Calu3 (cell line): ENCODE results near the gene PIK3AP1. TPM values are rescaled to one million over a fixed set of nuclear protein-coding genes. Genes with fewer than 3 reads are reported as not detected.

Experiments
- BruUV-seq: library from RNA; stranded (reverse); fragments of 400-500 nt; replicated peaks from 2 replicates; lab custom pipeline; 2021; lab: Mats Ljungman, UMichigan
- CTCF ChIA-PET: fragments of 300-600 bp; sonication (Branson Sonifier 250); formaldehyde crosslinking; loops from one replicate; lab custom pipeline; 2022; ENCODE audit warnings: antibody characterized with exemption; lab: Charles Lee
- DNase-seq: peaks from one replicate; pipeline ENCODE4 v3.0.0; 2022
- H3K27ac Mint-ChIP-seq: one replicate; pipeline ENCODE4 v1.8.0; 2022; ENCODE audit warnings: mixed read lengths; ENCODE audit not compliant: unreplicated experiment
- H3K27me3 Mint-ChIP-seq: one replicate; pipeline ENCODE4 v1.8.0; 2022; ENCODE audit warnings: mixed read lengths; ENCODE audit not compliant: unreplicated experiment
- H3K36me3 Mint-ChIP-seq: one replicate; pipeline ENCODE4 v1.8.0; 2022; ENCODE audit warnings: mild to moderate bottlenecking, moderate library complexity, mixed read lengths; ENCODE audit not compliant: insufficient read depth, unreplicated experiment
- H3K4me1 Mint-ChIP-seq: one replicate; pipeline ENCODE4 v1.8.0; 2022; ENCODE audit warnings: mild to moderate bottlenecking, low read depth, mixed read lengths; ENCODE audit not compliant: unreplicated experiment
- H3K4me3 Mint-ChIP-seq: one replicate; pipeline ENCODE4 v1.8.0; 2022; ENCODE audit warnings: mild to moderate bottlenecking, low read depth, moderate library complexity, mixed read lengths; ENCODE audit not compliant: unreplicated experiment
- H3K9me3 Mint-ChIP-seq: one replicate; pipeline ENCODE4 v1.8.0; 2022; ENCODE audit warnings: low read depth, mixed read lengths; ENCODE audit not compliant: unreplicated experiment
- intact Hi-C: fragments of 100-400 bp; cut with micrococcal nuclease; formaldehyde crosslinking; loops from one replicate; pipeline ENCODE4 v1.10.0; 2022; ENCODE audit not compliant: unreplicated experiment
- total RNA-seq: library from RNA; stranded (reverse); gene quantifications from 2 replicates; pipeline ENCODE4 v1.2.3, GENCODE V29; 2022
- TF ChIP-seq, protein P1 (sequence below): fragments of 200-600 bp; IDR thresholded peaks from one replicate; pipeline ENCODE4 v1.8.0; 2022; ENCODE audit warnings: antibody characterized with exemption; ENCODE audit not compliant: unreplicated experiment

PIK3AP1 gene
- total RNA-seq, 1 experiment from 2014 or later: 117 TPM

DNA sequence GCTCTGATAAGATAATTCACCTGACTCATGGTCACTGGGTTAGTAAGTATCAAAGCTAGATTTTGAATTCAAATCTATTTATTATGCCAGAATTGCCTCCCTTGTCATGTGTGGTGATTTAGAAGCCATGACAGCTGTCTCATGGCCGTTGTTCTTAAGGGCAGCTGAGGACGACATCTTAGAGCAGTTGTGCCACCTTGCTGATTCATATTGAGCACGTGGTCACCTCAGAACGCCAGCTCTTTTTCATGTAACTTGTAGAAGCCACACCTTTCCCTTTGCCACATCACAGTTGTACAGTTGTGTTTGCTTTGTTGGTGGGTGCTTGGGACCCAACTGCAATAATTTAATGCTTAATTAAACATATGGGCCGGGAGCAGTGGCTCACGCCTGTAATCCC lies 4.3 kb upstream of the PIK3AP1 start:
- Mint-ChIP-seq H3K36me3 (peaks cover 15% of the 10 kb centered on the region), H3K4me3 (no peak overlapping the region)
- TF ChIP-seq, protein P1, sequence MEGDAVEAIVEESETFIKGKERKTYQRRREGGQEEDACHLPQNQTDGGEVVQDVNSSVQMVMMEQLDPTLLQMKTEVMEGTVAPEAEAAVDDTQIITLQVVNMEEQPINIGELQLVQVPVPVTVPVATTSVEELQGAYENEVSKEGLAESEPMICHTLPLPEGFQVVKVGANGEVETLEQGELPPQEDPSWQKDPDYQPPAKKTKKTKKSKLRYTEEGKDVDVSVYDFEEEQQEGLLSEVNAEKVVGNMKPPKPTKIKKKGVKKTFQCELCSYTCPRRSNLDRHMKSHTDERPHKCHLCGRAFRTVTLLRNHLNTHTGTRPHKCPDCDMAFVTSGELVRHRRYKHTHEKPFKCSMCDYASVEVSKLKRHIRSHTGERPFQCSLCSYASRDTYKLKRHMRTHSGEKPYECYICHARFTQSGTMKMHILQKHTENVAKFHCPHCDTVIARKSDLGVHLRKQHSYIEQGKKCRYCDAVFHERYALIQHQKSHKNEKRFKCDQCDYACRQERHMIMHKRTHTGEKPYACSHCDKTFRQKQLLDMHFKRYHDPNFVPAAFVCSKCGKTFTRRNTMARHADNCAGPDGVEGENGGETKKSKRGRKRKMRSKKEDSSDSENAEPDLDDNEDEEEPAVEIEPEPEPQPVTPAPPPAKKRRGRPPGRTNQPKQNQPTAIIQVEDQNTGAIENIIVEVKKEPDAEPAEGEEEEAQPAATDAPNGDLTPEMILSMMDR: no peak

DNA sequence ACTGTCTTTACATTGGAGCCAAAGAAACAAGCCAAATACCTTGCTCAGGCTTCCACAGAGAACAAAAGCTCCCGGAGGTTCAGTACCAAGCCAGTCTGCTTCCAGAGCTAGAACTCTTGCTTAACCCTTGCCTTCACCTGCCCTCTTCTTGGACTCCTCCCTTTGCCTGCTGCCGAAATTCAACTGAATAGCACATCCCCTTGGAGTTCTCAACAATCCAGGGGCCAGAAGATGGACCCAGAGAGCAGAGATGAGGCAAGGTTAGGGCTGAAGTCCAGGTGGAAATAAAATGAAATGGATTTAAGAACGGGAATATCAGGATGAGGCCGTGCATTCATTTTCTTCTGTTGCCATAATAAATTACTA lies 876 bp upstream of the PIK3AP1 start:
- intact Hi-C loops: no loop called here
- DNase-seq: peak; percentile 3
- peak overlapping the region; percentile 83 for H3K4me3 Mint-ChIP-seq
- TF ChIP-seq, protein P1: no peak
- no TSS peak for BruUV-seq
- peaks cover 32% of the 10 kb centered on the region for H3K4me1 Mint-ChIP-seq
- H3K36me3 Mint-ChIP-seq: peaks cover 26% of the 10 kb centered on the region
- H3K9me3 Mint-ChIP-seq: no peaks in the 10 kb centered on the region
- H3K27ac Mint-ChIP-seq: peak overlapping the region; percentile 53
- CTCF ChIA-PET: no interaction called here
- H3K27me3 Mint-ChIP-seq: no peaks in the 10 kb centered on the region

More for the DNA sequence above, 4.3 kb upstream of the PIK3AP1 start:
- intact Hi-C loops: no loop called here
- CTCF ChIA-PET: interaction anchor here (1.0 kb wide), 1 partner anchor 48 kb away, joined by 3 read pairs; no protein-coding TSS in a partner anchor
- no peak for DNase-seq
- Mint-ChIP-seq H3K27ac (no peak overlapping the region), H3K9me3 (no peaks in the 10 kb centered on the region), H3K27me3 (no peaks in the 10 kb centered on the region), H3K4me1 (no peaks in the 10 kb centered on the region)
- BruUV-seq: no TSS peak

DNA sequence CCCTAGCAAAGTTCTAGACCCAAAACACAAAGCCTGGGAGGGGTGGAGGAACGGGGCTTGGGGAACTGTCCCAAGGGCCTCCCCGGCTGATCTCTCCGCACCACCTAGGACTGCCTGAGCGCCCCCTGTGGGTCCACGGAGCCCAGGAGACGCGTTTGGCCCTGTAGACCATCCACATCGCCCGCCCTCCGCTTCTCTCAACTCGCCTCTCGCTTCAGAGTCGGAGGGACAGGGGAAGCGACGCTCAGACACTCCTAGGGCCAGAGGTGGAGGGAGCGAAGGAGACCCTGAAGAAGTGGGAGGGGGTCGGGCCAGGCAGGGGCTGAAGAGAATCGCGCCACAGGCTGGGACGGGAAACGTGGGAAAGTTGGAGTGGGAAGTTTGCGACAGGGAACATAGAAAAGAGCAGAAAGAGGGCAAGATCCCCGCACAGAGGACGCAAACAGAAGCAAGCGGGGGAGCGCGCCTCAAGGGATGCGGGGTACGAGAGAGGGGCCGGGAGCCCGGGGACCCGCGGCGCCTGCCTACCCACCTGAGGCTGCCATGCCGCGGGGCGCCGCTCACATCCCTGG lies 378 bp downstream of the PIK3AP1 start:
- DNase-seq: peak; percentile 86
- TF ChIP-seq, protein P1: peak; percentile 42
- CTCF ChIA-PET: no interaction called here
- H3K27me3 Mint-ChIP-seq: no peaks in the 10 kb centered on the region
- peaks cover 26% of the 10 kb centered on the region for H3K36me3 Mint-ChIP-seq
- H3K4me1 Mint-ChIP-seq: peaks cover 32% of the 10 kb centered on the region
- H3K9me3 Mint-ChIP-seq: no peaks in the 10 kb centered on the region
- H3K4me3 Mint-ChIP-seq: peak overlapping the region; percentile 83
- peak overlapping the region; percentile 53 for H3K27ac Mint-ChIP-seq
- BruUV-seq: no TSS peak
- intact Hi-C loops: loop anchor here (2.0 kb wide), 2 partner anchors 45 to 77 kb away; no protein-coding TSS in a partner anchor

DNA sequence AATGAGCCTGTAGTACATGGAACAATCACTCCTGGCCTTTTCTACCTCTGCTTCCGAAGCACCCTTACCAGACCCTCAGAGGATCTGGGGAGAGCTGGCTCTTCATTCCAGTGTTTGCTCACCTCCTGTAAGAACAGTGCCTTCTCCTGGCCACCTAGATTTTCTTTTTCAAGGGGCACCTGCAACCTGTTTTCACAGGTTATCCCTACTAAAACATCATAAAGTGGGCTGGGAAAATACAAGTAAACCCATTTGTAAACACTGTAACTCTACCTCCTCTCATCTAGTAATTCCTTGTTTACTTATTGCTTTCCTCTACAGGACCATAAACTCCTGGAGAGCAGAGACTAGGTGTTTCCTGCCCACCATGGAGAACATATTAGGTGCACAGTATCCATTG lies 1.1 kb downstream of the PIK3AP1 start:
- peak; percentile 15 for DNase-seq
- TF ChIP-seq, protein P1: no peak
- Mint-ChIP-seq H3K36me3 (peaks cover 26% of the 10 kb centered on the region), H3K9me3 (no peaks in the 10 kb centered on the region), H3K4me3 (peak overlapping the region; percentile 83), H3K27me3 (no peaks in the 10 kb centered on the region), H3K4me1 (peaks cover 32% of the 10 kb centered on the region), H3K27ac (peak overlapping the region; percentile 53)
- TSS peak; percentile 31 for BruUV-seq
- CTCF ChIA-PET: interaction anchor here (0.6 to 2.0 kb wide), 3 partner anchors 11 to 78 kb away, joined by 3 to 11 read pairs (median 10); no protein-coding TSS in a partner anchor
- intact Hi-C loops: loop anchor here (2.0 kb wide), 2 partner anchors 44 to 76 kb away; no protein-coding TSS in a partner anchor
